SK-N-SH (cell line): Measurements from ENCODE around the gene RNF126. TPM values are rescaled to one million over a fixed set of nuclear protein-coding genes. Genes with fewer than 3 reads are reported as not detected.

Source experiments
- CTCF ChIA-PET: fragments of 300-600, 350-600 bp; formaldehyde crosslinking; extraction: SDS; loops from one replicate; lab custom pipeline; 2021; lab: Yijun Ruan, JAX
- POLR2A ChIA-PET: fragments of 350-600 bp; sonication (Branson Sonifier 250); formaldehyde crosslinking; extraction: SDS; loops from one replicate; lab custom pipeline; 2020; ENCODE audit warnings: antibody characterized with exemption, inconsistent platforms; lab: Yijun Ruan, JAX
- DNase-seq: peaks from one replicate; pipeline ENCODE4 v3.0.0; 2012
- H2AFZ ChIP-seq: fragments of 200-600 bp; sonication (generic); 2 replicates; pipeline ENCODE4 v1.8.1; 2016; ENCODE audit warnings: antibody characterized with exemption, mild to moderate bottlenecking, low read depth
- H3F3A ChIP-seq: fragments of 200-600 bp; sonication (generic); replicated peaks from 2 replicates; pipeline ENCODE3; 2016; ENCODE audit warnings: antibody characterized with exemption, mild to moderate bottlenecking; ENCODE audit not compliant: insufficient read depth
- H3K27ac ChIP-seq, 2 experiments: fragments of 200-500 bp in 1 of 2; fragments of 200-600 bp in 1 of 2; sonication (Bioruptor generic) in 1 of 2; sonication (generic), shearing (Covaris generic) in 1 of 2; 2 replicates each; pipeline versions ENCODE4 v1.5.1 to v1.6.1; 2014 to 2016; ENCODE audit warnings: low read depth in 2 of 2, inconsistent platforms in 1 of 2, low read length in 1 of 2, mild to moderate bottlenecking in 1 of 2, mixed read lengths in 1 of 2
- H3K27me3 ChIP-seq: fragments of 200-600 bp; sonication (generic), shearing (Covaris generic); 2 replicates; pipeline ENCODE4 v1.6.1; 2016; ENCODE audit warnings: mixed run types; ENCODE audit not compliant: insufficient read depth
- H3K36me3 ChIP-seq, 2 experiments: fragments of 200-500 bp in 1 of 2; fragments of 200-600 bp in 1 of 2; sonication (Bioruptor generic) in 1 of 2; sonication (generic) in 1 of 2; replicated peaks in 1 of 2; 2 replicates each; pipeline versions ENCODE3 to v1.5.1; 2014 to 2016; ENCODE audit warnings: low read length in 1 of 2, mild to moderate bottlenecking in 1 of 2; ENCODE audit not compliant: insufficient read depth in 2 of 2, control insufficient read depth in 1 of 2
- H3K4me1 ChIP-seq, 2 experiments: fragments of 200-500 bp in 1 of 2; fragments of 200-600 bp in 1 of 2; sonication (Bioruptor generic) in 1 of 2; sonication (generic), shearing (Covaris generic) in 1 of 2; 2 replicates each; pipeline versions ENCODE4 v1.5.1 to v1.6.1; 2014 to 2016; ENCODE audit warnings: low read depth in 1 of 2, low read length in 1 of 2, mixed run types in 1 of 2; ENCODE audit not compliant: insufficient read depth in 2 of 2, control insufficient read depth in 1 of 2
- H3K4me2 ChIP-seq: fragments of 200-600 bp; sonication (generic), shearing (Covaris generic); 2 replicates; pipeline ENCODE4 v1.6.1; 2017; ENCODE audit warnings: mixed run types
- H3K4me3 ChIP-seq, 2 experiments: fragments of 200-500 bp in 1 of 2; fragments of 200-600 bp in 1 of 2; sonication (Bioruptor generic) in 1 of 2; sonication (generic), shearing (Covaris generic) in 1 of 2; 2 replicates each; pipeline versions ENCODE4 v1.5.1 to v1.8.1; 2014 to 2016; ENCODE audit warnings: low read depth in 2 of 2, inconsistent platforms in 1 of 2, low read length in 1 of 2, mild to moderate bottlenecking in 1 of 2, mixed read lengths in 1 of 2, moderate library complexity in 1 of 2
- H3K79me2 ChIP-seq: fragments of 200-600 bp; sonication (generic); 2 replicates; pipeline ENCODE4 v1.8.1; 2017; ENCODE audit warnings: mild to moderate bottlenecking; ENCODE audit not compliant: insufficient read depth
- H3K9ac ChIP-seq: fragments of 200-600 bp; sonication (generic); 2 replicates; pipeline ENCODE4 v1.6.1; 2017; ENCODE audit warnings: mixed run types
- H3K9me2 ChIP-seq: fragments of 200-600 bp; sonication (generic); 2 replicates; pipeline ENCODE4 v1.6.1; 2017; ENCODE audit warnings: mixed run types
- H3K9me3 ChIP-seq: fragments of 200-600 bp; sonication (generic); 2 replicates; pipeline ENCODE4 v1.6.1; 2017; ENCODE audit warnings: mixed run types, mild to moderate bottlenecking, moderate library complexity
- H4K20me1 ChIP-seq: fragments of 200-600 bp; sonication (generic); 2 replicates; pipeline ENCODE4 v1.6.1; 2017; ENCODE audit warnings: mild to moderate bottlenecking, mixed run types; ENCODE audit not compliant: insufficient read depth
- CHD2 ChIP-seq: fragments of 150-350 bp; IDR thresholded peaks from 2 replicates; pipeline ENCODE4 v1.6.1; 2018; ENCODE audit warnings: low read length; ENCODE audit not compliant: partially characterized antibody
- EP300 ChIP-seq, 2 experiments: IDR thresholded peaks; 2 replicates each; pipeline versions ENCODE4 v1.4.0 to v1.6.1; 2012; ENCODE audit warnings: borderline replicate concordance in 1 of 2, low read depth in 1 of 2, low read length in 1 of 2
- MAX ChIP-seq: IDR thresholded peaks from 2 replicates; pipeline ENCODE4 v1.4.0; 2012; ENCODE audit warnings: low read depth
- MEF2A ChIP-seq: IDR thresholded peaks from 2 replicates; pipeline ENCODE4 v1.4.0; 2012; ENCODE audit warnings: low read depth, borderline replicate concordance
- NFIC ChIP-seq: IDR thresholded peaks from 2 replicates; pipeline ENCODE4 v1.4.0; 2012; ENCODE audit warnings: borderline replicate concordance
- NRF1 ChIP-seq: IDR thresholded peaks from 2 replicates; pipeline ENCODE4 v1.6.1; 2012; ENCODE audit warnings: low read depth, mild to moderate bottlenecking, low read length
- PBX3 ChIP-seq: IDR thresholded peaks from 2 replicates; pipeline ENCODE4; 2012
- POLR2AphosphoS5 ChIP-seq: IDR thresholded peaks from 2 replicates; pipeline ENCODE4 v1.6.1; 2012; ENCODE audit warnings: low read depth, low read length
- RAD21 ChIP-seq: IDR thresholded peaks from 2 replicates; pipeline ENCODE4 v1.6.1; 2012; ENCODE audit warnings: mild to moderate bottlenecking, low read length
- RXRA ChIP-seq: IDR thresholded peaks from 2 replicates; pipeline ENCODE4 v1.4.0; 2012; ENCODE audit warnings: low read depth, mild to moderate bottlenecking, borderline replicate concordance
- TEAD4 ChIP-seq: IDR thresholded peaks from 2 replicates; pipeline ENCODE4 v1.4.0; 2012; ENCODE audit warnings: mild to moderate bottlenecking, borderline replicate concordance; ENCODE audit not compliant: insufficient read depth
- USF1 ChIP-seq: IDR thresholded peaks from 2 replicates; pipeline ENCODE4 v1.4.0; 2012; ENCODE audit warnings: low read depth, borderline replicate concordance
- WGBS: methylation state at CpG from one replicate; pipeline ENCODE4 v1.1.6; 2017; ENCODE audit warnings: low lambda C conversion rate; 5-methylcytosine and 5-hydroxymethylcytosine counted together
- polyA plus RNA-seq, 3 experiments: library from polyadenylated mRNA; depleted of rRNA; stranded (reverse); fragments of >200 nt; gene quantifications; 2 replicates each; pipeline ENCODE4 v1.2.3, GENCODE V29; 2012

RNF126 gene
- polyA plus RNA-seq, 1 of the 3 experiments (the other 2 are of a cell fraction) = 12.9 TPM

GRCh38 chr19:625257-625656 is 37.8 kb downstream of the RNF126 start:
- no peaks in the 10 kb centered on the region for H3K9me3 ChIP-seq
- POLR2A ChIA-PET = no interaction called here
- H4K20me1 ChIP-seq = 0 out of 2 replicates have a peak, but pooled peaks cover 7% of the 10 kb centered on the region
- no peak overlapping the region for H3K9ac ChIP-seq
- H2AFZ ChIP-seq = no peak overlapping the region
- 99% methylated on average over 4 of the region's 5 CpGs for WGBS
- no peaks in the 10 kb centered on the region for H3K27me3 ChIP-seq
- H3K4me2 ChIP-seq = no peak overlapping the region
- no peaks in the 10 kb centered on the region for H3K9me2 ChIP-seq
- peaks cover 8 to 20% of the 10 kb centered on the region in 2 experiments for H3K36me3 ChIP-seq
- no peaks in the 10 kb centered on the region for H3F3A ChIP-seq
- CTCF ChIA-PET = interaction anchor here (1.5 to 2.2 kb wide), 2 partner anchors 19 to 76 kb away, joined by 3 to 10 read pairs; no protein-coding TSS in a partner anchor
- H3K27ac ChIP-seq = no peak overlapping the region
- no peak for DNase-seq
- no peak overlapping the region for H3K4me3 ChIP-seq
- H3K4me1 ChIP-seq = peaks cover 0 to 10% of the 10 kb centered on the region in 2 experiments; a peak in 1 of 4 replicates
- no peak for TF ChIP-seq MAX
- TF ChIP-seq TEAD4 = no peak
- TF ChIP-seq EP300 (IDR thresholded peaks at IDR 0.05; ENCODE audit: borderline replicate concordance in 1 of 2, low read depth in 1 of 2, low read length in 1 of 2) = no peak
- TF ChIP-seq MEF2A = no peak
- no peak for TF ChIP-seq NRF1
- peaks cover 6% of the 10 kb centered on the region; the same call in 1 of the 2 replicates for H3K79me2 ChIP-seq

GRCh38 chr19:624433-625109 is 38.4 kb downstream of the RNF126 start:
- no peak overlapping the region for H3K4me3 ChIP-seq
- CTCF ChIA-PET = interaction anchor here (1.2 to 2.2 kb wide), 4 partner anchors 18 to 75 kb away, joined by 3 to 10 read pairs (median 4); no protein-coding TSS in a partner anchor
- no peak overlapping the region for H3K4me2 ChIP-seq
- no peaks in the 10 kb centered on the region for H3K9me3 ChIP-seq
- H3K27me3 ChIP-seq = no peaks in the 10 kb centered on the region
- TF ChIP-seq USF1 (no peak), RXRA (no peak), NFIC (no peak), POLR2AphosphoS5 (no peak), MAX (no peak), RAD21 (no peak), CHD2 (no peak), PBX3 (no peak)
- TF ChIP-seq, all 33 proteins: peak for 0
- Histone ChIP-seq H3K9me2 (no peaks in the 10 kb centered on the region), H3K27ac (peak overlapping the region in 1 of 2 experiments; percentile 52; a peak in 1 of 4 replicates), H3K36me3 (peaks cover 8 to 24% of the 10 kb centered on the region in 2 experiments), H3K79me2 (peaks cover 6% of the 10 kb centered on the region; the same call in 1 of the 2 replicates), H3F3A (no peaks in the 10 kb centered on the region), H4K20me1 (0 out of 2 replicates have a peak, but pooled peaks cover 7% of the 10 kb centered on the region), H3K9ac (no peak overlapping the region), H3K4me1 (peaks cover 0 to 5% of the 10 kb centered on the region in 2 experiments; a peak in 1 of 4 replicates), H2AFZ (no peak overlapping the region)
- POLR2A ChIA-PET = no interaction called here
- no peak for DNase-seq
- 96% methylated on average over 9 of the region's 24 CpGs for WGBS
